GM19455 (cell line): ENCODE measurements around the gene ALDOA.
"Not testable (repeated sequence)": the region's sequence is repeated elsewhere in the genome, so short reads cannot be mapped to it uniquely, and the experiment has no call there.

ENCODE experiments used
- ATAC-seq: cut with Tn5 transposase; IDR thresholded peaks from one replicate; pipeline ENCODE4 v1.9.1; 2021; ENCODE audit not compliant: unreplicated experiment

ALDOA gene

GRCh38 chr16:30040690-30041089, 24.9 kb upstream of the ALDOA start:
- not testable (repeated sequence) for ATAC-seq

GRCh38 chr16:30041841-30042240, 23.7 kb upstream of the ALDOA start:
- no peak for ATAC-seq

- no peak for ATAC-seq
These were observed 19.4 kb upstream of the ALDOA start for GRCh38 chr16:30046178-30046577.

- ATAC-seq, result no peak
These were observed 19.0 kb upstream of the ALDOA start for GRCh38 chr16:30046588-30046987.

GRCh38 chr16:30049871-30050270, 15.7 kb upstream of the ALDOA start:
- ATAC-seq, result no peak

GRCh38 chr16:30051518-30051917, 14.0 kb upstream of the ALDOA start:
- ATAC-seq, result no peak

GRCh38 chr16:30052671-30053372, 12.7 kb upstream of the ALDOA start:
- ATAC-seq, result peak; percentile 65

- peak; percentile 17 for ATAC-seq
These were observed 12.1 kb upstream of the ALDOA start for GRCh38 chr16:30053376-30054015.

GRCh38 chr16:30054451-30054850, 11.1 kb upstream of the ALDOA start:
- no peak for ATAC-seq

- ATAC-seq, result no peak
These were observed 10.5 kb upstream of the ALDOA start for GRCh38 chr16:30054959-30055553.

- ATAC-seq, result no peak
These were observed 5.2 kb upstream of the ALDOA start for GRCh38 chr16:30060346-30060745.

- ATAC-seq, result no peak
These were observed 4.6 kb upstream of the ALDOA start for GRCh38 chr16:30060836-30061554.

- no peak for ATAC-seq
These were observed 2.2 kb upstream of the ALDOA start for GRCh38 chr16:30063278-30063892.

- ATAC-seq, result no peak
These were observed 1.4 kb upstream of the ALDOA start for GRCh38 chr16:30063893-30064728.

- ATAC-seq, result peak; percentile 3
These were observed 845 bp upstream of the ALDOA start for GRCh38 chr16:30064729-30065101.

- no peak for ATAC-seq
These were observed 592 bp downstream of the ALDOA start for GRCh38 chr16:30065943-30066760.

GRCh38 chr16:30066761-30067583, 1.4 kb downstream of the ALDOA start:
- no peak for ATAC-seq

GRCh38 chr16:30067584-30067916, 2.0 kb downstream of the ALDOA start:
- no peak for ATAC-seq

GRCh38 chr16:30068333-30068732, 2.8 kb downstream of the ALDOA start:
- no peak for ATAC-seq
